GM19324 (cell line): Measurements from ENCODE around the gene BPIFA2.

Experiments used
- ATAC-seq: cut with Tn5 transposase; IDR thresholded peaks from one replicate; pipeline ENCODE4 v1.9.1; 2021; ENCODE audit warnings: mild to moderate bottlenecking, moderate library complexity; ENCODE audit not compliant: unreplicated experiment, low FRiP score

Gene BPIFA2

GRCh38 chr20:33191955-33192354 is 24.0 kb downstream of the BPIFA2 start:
- no peak for ATAC-seq

GRCh38 chr20:33192912-33193501 is 25.0 kb downstream of the BPIFA2 start:
- ATAC-seq: no peak

- no peak for ATAC-seq
Measured at GRCh38 chr20:33199026-33199425, 31.1 kb downstream of the BPIFA2 start.

- no peak for ATAC-seq
Measured at GRCh38 chr20:33202451-33202850, 34.5 kb downstream of the BPIFA2 start.

GRCh38 chr20:33203444-33203843 is 35.5 kb downstream of the BPIFA2 start:
- no peak for ATAC-seq

GRCh38 chr20:33209789-33210188 is 41.8 kb downstream of the BPIFA2 start:
- ATAC-seq: no peak

GRCh38 chr20:33210371-33210770 is 42.4 kb downstream of the BPIFA2 start:
- ATAC-seq: no peak

- ATAC-seq: no peak
Measured at GRCh38 chr20:33211817-33212424, 44.0 kb downstream of the BPIFA2 start.

GRCh38 chr20:33217052-33217451 is 49.1 kb downstream of the BPIFA2 start, which contains the start of gene BPIFA3:
Gene BPIFA3, plus strand, starts transcription at chr20:33217352. Its CDS starts 185 bp downstream, at chr20:33217537.
- no peak for ATAC-seq

- no peak for ATAC-seq
Measured at GRCh38 chr20:33224399-33224798, 56.4 kb downstream of the BPIFA2 start.

GRCh38 chr20:33229843-33230242 is 61.9 kb downstream of the BPIFA2 start:
- ATAC-seq: no peak
